ENCODE data around the gene MCTP1. TPM values are rescaled to one million over a fixed set of nuclear protein-coding genes. Genes with fewer than 3 reads are reported as not detected.

MCTP1 gene
- total RNA-seq, 1 donor from 2014 or later: 7.8 TPM

DNA sequence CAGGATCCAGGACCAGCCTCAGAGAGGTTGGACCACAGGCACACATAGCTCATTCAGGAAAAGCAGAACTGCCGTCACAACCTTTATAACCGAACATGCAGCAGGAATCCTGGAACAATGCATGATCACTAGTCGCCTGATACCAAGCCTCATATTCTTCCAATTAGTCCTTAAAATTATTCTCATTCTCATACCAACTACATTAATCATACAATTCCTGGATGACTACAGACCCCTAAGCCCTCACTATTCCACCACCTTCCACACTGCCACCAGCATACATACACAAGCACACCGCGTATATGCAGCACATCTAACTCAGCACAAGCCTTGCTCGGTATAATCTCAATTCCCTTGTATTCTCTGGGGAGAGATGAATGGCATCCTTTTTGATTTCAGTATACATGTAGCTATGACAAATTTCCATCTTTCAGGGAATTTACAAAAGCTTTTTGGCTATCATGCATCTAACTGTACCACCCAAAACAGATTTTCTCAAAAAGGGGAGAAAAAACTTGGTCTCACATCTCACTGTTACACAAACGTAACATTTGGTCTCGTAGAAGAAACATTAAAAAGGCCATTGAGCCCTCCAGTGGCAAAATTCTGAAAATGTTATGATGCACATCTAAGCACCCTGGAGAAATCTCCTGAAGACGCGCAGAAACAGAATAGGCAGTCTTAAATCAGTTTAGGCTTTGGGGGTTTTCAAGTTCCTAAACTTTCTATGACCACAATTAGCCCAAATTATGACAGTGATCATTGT is 46.2 kb downstream of the MCTP1 start:
- H3K27ac ChIP-seq (replicated peaks): no peak overlapping the region
- H3K4me1 ChIP-seq: no peaks in the 10 kb centered on the region
- peak; percentile 40 for TF ChIP-seq CTCF (IDR thresholded peaks at IDR 0.05; ENCODE audit: borderline replicate concordance)
- no peak for DNase-seq
- no peak overlapping the region for H3K4me3 ChIP-seq
- intact Hi-C loops (cut with micrococcal nuclease): loop anchor here (5.0 kb wide), 1 partner anchor 271 kb away; no protein-coding TSS in a partner anchor
- no peaks in the 10 kb centered on the region for H3K9me3 ChIP-seq (replicated peaks)
- H3K27me3 ChIP-seq (ENCODE audit: low read depth): no peaks in the 10 kb centered on the region
- no peaks in the 10 kb centered on the region for H3K36me3 ChIP-seq

DNA sequence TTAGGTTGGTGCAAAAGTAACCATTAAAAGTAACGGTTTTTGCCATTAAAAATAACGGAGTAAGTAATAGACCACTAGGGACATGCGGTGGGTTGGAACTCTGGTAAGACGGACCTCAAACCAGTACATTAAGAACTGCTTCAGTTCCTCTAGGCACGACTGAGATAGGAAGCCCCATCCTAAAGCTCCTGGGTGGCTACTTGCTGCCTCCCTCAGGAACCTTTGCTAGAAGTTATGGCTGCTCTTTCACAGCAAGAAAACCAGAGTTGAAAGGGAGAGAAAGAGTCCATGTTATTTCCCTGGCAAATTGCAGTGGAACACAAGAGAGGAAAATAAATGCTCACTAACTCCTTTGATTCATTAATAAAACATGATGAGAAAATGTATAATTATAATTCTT is 47.6 kb downstream of the MCTP1 start:
- intact Hi-C loops (cut with micrococcal nuclease): loop anchor here (5.0 kb wide), 1 partner anchor 270 kb away; no protein-coding TSS in a partner anchor
- H3K4me1 ChIP-seq: no peaks in the 10 kb centered on the region
- no peaks in the 10 kb centered on the region for H3K27me3 ChIP-seq (ENCODE audit: low read depth)
- peaks cover 10% of the 10 kb centered on the region for H3K9me3 ChIP-seq (replicated peaks)
- TF ChIP-seq CTCF (IDR thresholded peaks at IDR 0.05; ENCODE audit: borderline replicate concordance): no peak
- H3K36me3 ChIP-seq: no peaks in the 10 kb centered on the region
- DNase-seq: no peak
- no peak overlapping the region for H3K4me3 ChIP-seq
- no peak overlapping the region for H3K27ac ChIP-seq (replicated peaks)

DNA sequence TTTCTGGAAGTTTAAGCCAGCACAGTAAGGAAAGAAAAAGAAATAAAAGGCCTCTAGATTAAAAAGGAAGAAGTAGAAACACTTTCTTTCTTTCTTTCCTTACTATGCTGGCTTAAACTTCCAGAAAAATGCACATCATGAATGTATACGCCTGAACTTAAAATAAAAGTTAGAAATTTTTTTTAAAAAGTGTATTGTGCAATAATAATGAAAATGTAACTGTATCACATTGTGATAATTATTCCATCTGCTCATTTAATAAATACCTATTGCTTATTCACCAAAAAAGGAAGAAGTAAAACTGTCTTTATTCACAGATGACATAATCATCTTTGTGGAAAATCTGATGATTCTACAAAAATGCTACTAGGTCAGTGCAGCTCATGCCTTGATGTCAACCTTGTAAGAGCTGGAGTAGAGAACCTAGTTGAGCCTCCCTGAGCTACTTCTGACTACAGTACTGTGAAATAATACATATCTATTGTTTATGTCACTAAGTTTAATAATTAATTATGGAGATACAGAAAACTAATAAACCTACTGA is 49.4 kb downstream of the MCTP1 start:
- intact Hi-C loops (cut with micrococcal nuclease): loop anchor here (5.0 kb wide), 1 partner anchor 268 kb away; no protein-coding TSS in a partner anchor
- no peaks in the 10 kb centered on the region for H3K36me3 ChIP-seq
- H3K4me1 ChIP-seq: no peaks in the 10 kb centered on the region
- no peak overlapping the region for H3K27ac ChIP-seq (replicated peaks)
- no peak for DNase-seq
- H3K4me3 ChIP-seq: no peak overlapping the region
- no peaks in the 10 kb centered on the region for H3K27me3 ChIP-seq (ENCODE audit: low read depth)
- peaks cover 22% of the 10 kb centered on the region for H3K9me3 ChIP-seq (replicated peaks)
- TF ChIP-seq CTCF (IDR thresholded peaks at IDR 0.05; ENCODE audit: borderline replicate concordance): no peak

DNA sequence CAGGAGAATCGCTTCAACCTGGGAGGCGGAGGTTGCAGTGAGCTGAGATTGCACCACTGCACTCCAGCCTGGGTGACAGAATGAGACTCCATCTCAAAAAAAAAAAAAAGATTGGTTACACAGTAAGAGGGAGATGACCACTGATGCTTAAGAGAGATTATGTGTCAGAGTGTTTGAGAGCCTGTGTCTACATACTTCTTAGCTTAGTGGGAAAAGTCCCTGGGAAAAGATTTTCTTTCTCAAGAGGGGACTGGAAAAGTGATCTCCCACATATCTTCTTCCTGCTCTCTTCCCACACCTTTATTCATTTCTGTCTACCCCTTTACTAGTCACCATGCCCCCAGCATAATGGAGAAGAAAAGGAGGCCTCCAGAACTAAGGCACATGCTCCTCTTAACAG is 55.2 kb downstream of the MCTP1 start:
- no peaks in the 10 kb centered on the region for H3K36me3 ChIP-seq
- H3K27me3 ChIP-seq (ENCODE audit: low read depth): no peaks in the 10 kb centered on the region
- H3K4me3 ChIP-seq: no peak overlapping the region
- H3K9me3 ChIP-seq (replicated peaks): peaks cover 22% of the 10 kb centered on the region
- TF ChIP-seq CTCF (IDR thresholded peaks at IDR 0.05; ENCODE audit: borderline replicate concordance): no peak
- no peak for DNase-seq
- intact Hi-C loops (cut with micrococcal nuclease): no loop called here
- no peak overlapping the region for H3K27ac ChIP-seq (replicated peaks)
- no peaks in the 10 kb centered on the region for H3K4me1 ChIP-seq

- no peak for DNase-seq
- Histone ChIP-seq H3K4me1 (no peaks in the 10 kb centered on the region), H3K27ac (replicated peaks) (no peak overlapping the region), H3K4me3 (no peak overlapping the region), H3K36me3 (no peaks in the 10 kb centered on the region), H3K27me3 (ENCODE audit: low read depth) (no peaks in the 10 kb centered on the region), H3K9me3 (replicated peaks) (no peaks in the 10 kb centered on the region)
- no peak for TF ChIP-seq CTCF (IDR thresholded peaks at IDR 0.05; ENCODE audit: borderline replicate concordance)
- intact Hi-C loops (cut with micrococcal nuclease): no loop called here
Observed at GRCh38 chr5:95224701-95225459, 60.0 kb downstream of the MCTP1 start.

All from left ventricle myocardium inferior (tissue), 1 donor.